Effector memory CD4-positive, alpha-beta T cell (primary cell): ENCODE data around the gene MRPL42.
"Not testable (repeated sequence)": the region's sequence is repeated elsewhere in the genome, so short reads cannot be mapped to it uniquely, and the experiment has no call there.

Experiments used
- DNase-seq, 3 donors: peaks; one replicate each; pipeline ENCODE4 v3.0.0-alpha.2; 2020
- H3K27ac ChIP-seq: 2 replicates; pipeline ENCODE4 v1.7.0; 2013; ENCODE audit warnings: mild to moderate bottlenecking, low read length, moderate library complexity; ENCODE audit not compliant: insufficient read depth, poor library complexity, severe bottlenecking
- H3K27me3 ChIP-seq: replicated peaks from 2 replicates; pipeline ENCODE4 v1.7.0; 2013; ENCODE audit warnings: mild to moderate bottlenecking, low read length; ENCODE audit not compliant: insufficient read depth, control insufficient read depth, poor library complexity, severe bottlenecking
- H3K36me3 ChIP-seq: 2 replicates; pipeline ENCODE4 v1.7.0; 2013; ENCODE audit warnings: mild to moderate bottlenecking, low read length, moderate library complexity; ENCODE audit not compliant: control insufficient read depth, insufficient read depth
- H3K4me1 ChIP-seq: 2 replicates; pipeline ENCODE4 v1.7.0; 2013; ENCODE audit warnings: low read length, mild to moderate bottlenecking; ENCODE audit not compliant: control insufficient read depth, insufficient read depth, poor library complexity, severe bottlenecking
- H3K4me3 ChIP-seq: 2 replicates; pipeline ENCODE4 v1.7.0; 2013; ENCODE audit warnings: low read length, low read depth, mild to moderate bottlenecking; ENCODE audit not compliant: insufficient read depth, poor library complexity, severe bottlenecking
- H3K9me3 ChIP-seq: 2 replicates; pipeline ENCODE4 v1.7.0; 2013; ENCODE audit warnings: mild to moderate bottlenecking, low read length, moderate library complexity; ENCODE audit not compliant: control insufficient read depth

MRPL42 gene

DNA sequence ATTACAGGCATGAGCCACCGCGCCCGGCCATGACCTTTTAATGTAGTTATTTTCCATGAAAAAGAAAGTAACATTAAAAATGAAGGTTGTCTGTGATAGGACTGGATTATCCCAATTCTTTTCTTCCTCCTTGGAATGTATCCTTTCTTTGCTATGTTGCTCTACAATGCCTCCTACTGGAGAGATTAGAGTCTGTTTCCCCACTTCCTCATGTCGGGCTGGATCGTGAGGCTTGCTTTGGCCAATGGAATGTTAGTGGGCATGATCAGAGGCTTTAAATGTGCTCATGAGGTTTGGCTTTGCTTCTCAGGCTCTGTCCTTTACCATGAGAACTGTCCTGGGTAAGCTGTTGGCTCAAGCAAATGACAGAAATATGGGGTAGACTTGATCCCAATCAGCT, 70.5 kb downstream of the MRPL42 start:
- Histone ChIP-seq H3K9me3 (no peaks in the 10 kb centered on the region), H3K27ac (no peak overlapping the region), H3K27me3 (no peaks in the 10 kb centered on the region), H3K4me1 (no peaks in the 10 kb centered on the region), H3K4me3 (no peak overlapping the region), H3K36me3 (no peaks in the 10 kb centered on the region)
- no peak for DNase-seq

DNA sequence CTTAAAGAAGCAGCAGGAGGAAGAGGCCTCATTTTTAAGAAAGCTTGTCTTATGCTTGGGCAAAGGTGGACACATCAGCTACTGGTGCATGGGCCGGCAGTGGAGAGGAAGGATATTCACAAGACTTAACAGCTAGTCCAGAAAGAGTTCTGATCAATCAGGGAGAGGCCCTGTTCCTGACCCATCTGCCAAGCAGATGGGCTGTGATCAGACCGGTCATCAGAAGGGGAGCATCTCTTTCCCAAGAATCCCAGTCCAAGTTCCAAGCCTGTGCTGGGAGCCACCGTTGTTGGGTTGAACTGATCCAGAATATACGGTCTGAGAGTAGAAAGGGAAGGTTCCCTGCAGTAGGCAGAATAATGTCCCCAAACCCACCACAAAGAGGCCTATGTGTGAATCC, 72.5 kb downstream of the MRPL42 start:
- no peaks in the 10 kb centered on the region for H3K36me3 ChIP-seq
- H3K27ac ChIP-seq: no peak overlapping the region
- no peaks in the 10 kb centered on the region for H3K9me3 ChIP-seq
- DNase-seq: no peak
- no peak overlapping the region for H3K4me3 ChIP-seq
- no peaks in the 10 kb centered on the region for H3K27me3 ChIP-seq
- H3K4me1 ChIP-seq: no peaks in the 10 kb centered on the region

DNA sequence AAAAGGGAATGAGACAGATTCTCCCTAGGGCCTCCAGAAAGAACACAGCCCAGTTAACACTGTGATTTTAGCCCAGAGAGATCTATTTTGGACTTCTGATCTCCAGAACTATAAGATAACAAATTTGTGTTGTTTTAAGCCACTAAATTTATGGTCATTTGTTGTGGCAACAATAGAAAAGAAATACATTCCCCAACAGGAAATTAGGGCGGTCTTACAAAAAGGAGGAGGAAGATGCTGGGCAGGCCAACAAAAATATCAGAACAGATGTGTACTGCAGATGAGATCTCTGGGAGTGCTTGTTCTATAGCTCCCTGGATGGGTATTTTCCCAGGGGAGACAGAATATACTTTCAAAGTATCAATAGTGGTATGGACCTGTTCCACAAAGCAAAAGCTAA, 73.2 kb downstream of the MRPL42 start:
- H3K27ac ChIP-seq: no peak overlapping the region
- no peak for DNase-seq
- no peak overlapping the region for H3K4me3 ChIP-seq
- H3K4me1 ChIP-seq: no peaks in the 10 kb centered on the region
- no peaks in the 10 kb centered on the region for H3K36me3 ChIP-seq
- no peaks in the 10 kb centered on the region for H3K9me3 ChIP-seq
- no peaks in the 10 kb centered on the region for H3K27me3 ChIP-seq

DNA sequence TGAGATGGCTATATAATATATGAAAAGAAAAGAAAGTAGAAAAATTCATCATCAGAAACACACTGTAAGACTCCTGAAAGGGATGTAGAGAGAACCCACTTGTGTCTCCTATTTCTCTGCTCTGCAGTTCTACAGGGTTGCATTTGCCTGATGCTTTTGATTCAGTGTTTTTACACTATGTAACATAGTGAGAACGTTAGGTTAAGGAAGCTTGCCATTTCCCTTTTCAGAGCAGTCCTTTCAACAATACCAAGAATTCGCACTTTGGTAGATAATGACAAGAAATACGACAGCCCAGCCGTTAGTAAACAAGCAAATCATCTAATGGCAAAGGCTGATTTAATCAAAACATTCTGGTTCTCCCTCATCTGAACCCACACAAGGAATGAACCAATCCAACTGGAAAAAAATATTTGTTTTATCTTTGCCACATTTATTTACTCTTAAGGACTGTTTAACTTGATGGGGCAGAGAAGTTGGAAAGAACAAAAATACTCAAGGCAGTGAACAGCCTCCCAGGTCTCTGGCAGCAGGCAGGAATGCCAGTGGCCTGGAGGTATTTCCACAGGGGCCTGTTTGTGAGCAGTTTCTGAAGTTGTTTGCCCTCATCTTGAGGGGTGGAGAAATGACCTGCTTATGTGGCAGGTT, 74.4 kb downstream of the MRPL42 start:
- Histone ChIP-seq H3K27ac (no peak overlapping the region), H3K36me3 (no peaks in the 10 kb centered on the region), H3K27me3 (no peaks in the 10 kb centered on the region), H3K9me3 (no peaks in the 10 kb centered on the region), H3K4me1 (no peaks in the 10 kb centered on the region), H3K4me3 (no peak overlapping the region)
- DNase-seq: no peak

DNA sequence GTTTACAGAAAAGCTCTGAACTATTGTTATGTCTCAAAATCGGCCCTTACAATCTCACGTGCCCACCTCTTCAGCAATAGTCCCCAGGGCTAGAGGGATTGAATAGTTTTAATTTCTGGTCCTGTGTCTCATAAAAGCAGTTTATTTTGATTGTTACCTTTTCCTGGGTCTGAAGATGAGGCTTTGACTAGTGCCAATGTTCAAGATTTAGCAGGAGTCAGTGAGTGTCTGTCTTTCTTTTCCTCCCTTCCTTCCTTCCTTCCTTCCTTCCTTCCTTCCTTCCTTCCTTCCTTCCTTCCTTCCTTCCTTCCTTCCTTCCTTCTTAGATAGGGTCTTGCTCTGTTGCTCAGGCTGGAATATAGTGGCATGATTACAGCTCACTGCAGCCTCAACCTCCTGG, 80.5 kb downstream of the MRPL42 start:
- Histone ChIP-seq H3K9me3 (no peaks in the 10 kb centered on the region), H3K27me3 (no peaks in the 10 kb centered on the region), H3K27ac (no peak overlapping the region), H3K4me3 (no peak overlapping the region), H3K4me1 (no peaks in the 10 kb centered on the region), H3K36me3 (no peaks in the 10 kb centered on the region)
- no peak for DNase-seq

DNA sequence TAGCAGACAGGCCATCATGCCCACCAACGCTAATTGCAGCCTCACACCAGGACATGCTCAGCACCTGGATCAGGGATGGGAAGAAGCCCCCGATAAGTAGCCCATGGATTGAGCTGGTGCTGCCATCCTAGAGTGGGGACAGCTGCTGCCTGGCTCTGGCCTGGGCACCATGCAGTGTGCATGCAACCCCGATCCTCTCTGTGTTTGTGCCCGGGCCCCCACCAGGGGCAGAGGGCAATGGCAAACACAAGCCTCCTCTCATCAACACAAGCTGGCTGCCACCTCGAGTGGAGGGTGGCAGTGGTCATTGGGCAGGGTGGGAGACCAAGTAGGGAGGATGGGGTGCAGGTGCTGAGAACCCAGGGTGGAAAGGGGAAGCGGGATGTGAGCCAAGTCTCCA, 81.9 kb downstream of the MRPL42 start:
- no peaks in the 10 kb centered on the region for H3K27me3 ChIP-seq
- H3K36me3 ChIP-seq: no peaks in the 10 kb centered on the region
- no peak overlapping the region for H3K4me3 ChIP-seq
- no peaks in the 10 kb centered on the region for H3K9me3 ChIP-seq
- no peak overlapping the region for H3K27ac ChIP-seq
- H3K4me1 ChIP-seq: no peaks in the 10 kb centered on the region
- DNase-seq: no peak

DNA sequence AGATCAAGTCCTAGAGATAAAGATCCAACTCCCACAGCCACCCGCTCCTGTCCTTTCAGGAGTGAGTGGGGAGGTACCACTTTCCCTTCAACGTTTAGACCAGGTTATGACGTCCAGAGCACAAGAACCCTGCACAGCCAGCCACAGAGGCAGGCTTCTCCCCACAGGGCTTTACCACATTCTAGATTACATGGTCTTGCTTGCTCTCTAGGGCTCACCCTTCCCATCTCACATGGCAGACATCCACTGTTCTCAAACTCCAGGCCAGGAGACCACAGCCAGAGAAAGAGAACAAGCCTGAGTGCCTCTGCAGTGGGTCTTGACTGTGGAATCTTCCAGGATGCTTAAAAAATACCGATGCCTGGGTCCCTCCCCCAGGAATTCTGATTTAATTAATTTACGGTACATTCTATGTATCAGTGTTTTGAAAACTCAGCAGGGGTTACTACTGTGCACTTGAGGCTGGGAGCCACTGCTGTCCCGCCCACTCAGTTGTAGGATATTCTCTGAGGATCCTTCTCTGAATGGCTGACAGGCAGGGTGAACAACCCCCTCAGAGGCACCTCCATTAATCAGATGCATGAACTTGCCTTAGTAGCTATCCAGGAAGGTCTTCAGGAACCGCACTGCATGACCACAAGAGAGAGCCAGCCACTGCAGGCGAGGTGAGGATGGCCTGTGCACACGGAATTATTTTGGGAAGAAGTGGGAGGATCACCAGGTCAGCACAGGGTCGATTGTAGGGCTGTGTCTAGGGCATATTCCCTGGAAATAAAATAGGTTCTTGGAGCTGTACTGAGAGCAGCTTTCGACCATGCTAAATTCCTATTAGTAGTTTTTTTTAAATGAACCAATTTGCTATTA, 83.7 kb downstream of the MRPL42 start:
- Histone ChIP-seq H3K27me3 (no peaks in the 10 kb centered on the region), H3K4me3 (no peak overlapping the region), H3K36me3 (no peaks in the 10 kb centered on the region), H3K4me1 (no peaks in the 10 kb centered on the region), H3K9me3 (no peaks in the 10 kb centered on the region), H3K27ac (no peak overlapping the region)
- no peak for DNase-seq

DNA sequence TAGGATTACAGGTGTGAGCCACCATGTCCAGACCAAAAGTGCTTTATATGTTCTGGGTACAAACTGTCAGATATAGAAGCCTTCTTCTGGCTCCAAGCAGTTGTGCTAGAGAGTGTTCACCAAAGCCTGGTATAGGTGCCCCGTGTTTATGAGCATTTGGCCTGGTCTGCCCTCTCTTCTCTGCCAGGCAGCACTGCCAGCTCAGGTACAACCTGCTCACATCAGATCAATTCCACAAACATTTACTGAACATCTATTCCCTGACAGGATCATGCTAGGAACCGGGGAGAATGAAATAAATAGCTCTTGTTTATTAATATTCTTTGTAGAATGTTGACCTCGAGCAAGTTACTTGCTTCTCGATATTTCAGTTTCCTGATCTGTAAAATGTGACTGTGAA, 85.1 kb downstream of the MRPL42 start:
- Histone ChIP-seq H3K27ac (no peak overlapping the region), H3K4me1 (no peaks in the 10 kb centered on the region), H3K9me3 (no peaks in the 10 kb centered on the region), H3K36me3 (no peaks in the 10 kb centered on the region), H3K27me3 (no peaks in the 10 kb centered on the region), H3K4me3 (no peak overlapping the region)
- no peak for DNase-seq

DNA sequence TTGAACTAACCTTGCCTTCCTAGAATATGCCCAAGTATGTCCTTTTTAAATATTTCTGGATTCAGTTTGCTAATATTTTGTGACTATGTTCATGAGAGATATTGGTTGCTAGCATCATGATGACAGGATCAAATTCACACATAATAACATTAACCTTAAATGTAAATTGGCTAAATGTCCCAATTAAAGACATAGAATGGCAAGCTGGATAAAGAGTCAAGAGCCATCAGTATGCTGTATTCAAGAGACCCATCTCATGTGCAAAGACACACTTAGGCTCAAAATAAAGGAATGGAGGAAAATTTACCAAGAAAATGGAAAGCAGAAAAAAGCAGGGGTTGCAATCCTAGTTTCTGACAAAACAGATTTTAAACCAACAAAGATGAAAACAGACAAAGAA, 90.6 kb downstream of the MRPL42 start:
- H3K27ac ChIP-seq, H3K27me3 ChIP-seq, H3K9me3 ChIP-seq, H3K36me3 ChIP-seq, H3K4me1 ChIP-seq, DNase-seq, H3K4me3 ChIP-seq: not testable (repeated sequence)

DNA sequence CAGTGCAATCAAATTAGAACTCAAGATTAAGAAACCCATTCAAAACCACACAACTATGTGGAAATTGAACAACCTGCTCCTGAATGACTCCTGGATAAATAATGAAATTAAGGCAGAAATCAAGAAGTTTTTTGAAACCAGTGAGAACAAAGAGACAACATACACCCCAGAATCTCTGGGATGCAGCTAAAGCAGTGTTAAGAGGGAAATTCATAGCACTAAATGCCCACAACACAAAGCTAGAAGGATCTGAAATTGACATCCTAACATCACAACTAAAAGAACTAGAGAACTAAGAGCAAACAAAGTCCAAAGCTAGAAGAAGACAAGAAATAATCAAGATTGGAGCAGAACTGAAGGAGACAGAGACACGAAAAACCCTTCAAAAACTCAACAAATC, 91.4 kb downstream of the MRPL42 start:
- H3K4me3 ChIP-seq, H3K4me1 ChIP-seq, H3K27ac ChIP-seq, H3K36me3 ChIP-seq, H3K27me3 ChIP-seq, H3K9me3 ChIP-seq, DNase-seq: not testable (repeated sequence)
